ENCODE data around the gene ANKRD27. TPM values are rescaled to one million over a fixed set of nuclear protein-coding genes. Genes with fewer than 3 reads are reported as not detected.

ANKRD27 gene
- total RNA-seq, 1 donor from 2014 or later = 32.4 TPM

DNA sequence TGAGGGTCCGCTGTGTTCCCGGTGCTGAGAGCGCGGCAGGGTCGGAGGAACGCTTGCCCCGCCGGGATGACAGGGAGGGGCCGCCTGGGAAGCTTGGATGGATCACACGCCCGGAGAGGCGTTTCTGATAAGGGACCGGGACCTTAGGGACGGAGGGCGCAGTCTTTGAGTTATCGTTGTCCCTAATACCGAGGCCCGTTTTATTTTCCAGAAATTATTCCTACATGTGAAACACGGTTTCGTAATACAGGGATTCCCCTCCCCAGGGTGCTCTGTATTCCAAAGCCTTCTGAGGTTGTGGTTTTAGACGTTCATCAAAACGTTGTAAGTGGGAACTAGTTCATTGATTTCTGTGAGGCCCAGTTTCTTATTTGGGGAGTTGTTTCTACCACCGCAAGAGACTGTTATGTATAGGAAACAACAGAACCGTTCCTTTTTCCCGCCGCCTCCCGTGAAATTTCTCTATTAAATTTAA, 93.2 kb downstream of the ANKRD27 start:
- TF ChIP-seq POLR2AphosphoS5 (IDR thresholded peaks at IDR 0.05; ENCODE audit: insufficient read depth in 1 of 2, low read depth in 1 of 2) = no peak
- no peak for TF ChIP-seq POLR2A (IDR thresholded peaks at IDR 0.05)
- TF ChIP-seq, protein P1, sequence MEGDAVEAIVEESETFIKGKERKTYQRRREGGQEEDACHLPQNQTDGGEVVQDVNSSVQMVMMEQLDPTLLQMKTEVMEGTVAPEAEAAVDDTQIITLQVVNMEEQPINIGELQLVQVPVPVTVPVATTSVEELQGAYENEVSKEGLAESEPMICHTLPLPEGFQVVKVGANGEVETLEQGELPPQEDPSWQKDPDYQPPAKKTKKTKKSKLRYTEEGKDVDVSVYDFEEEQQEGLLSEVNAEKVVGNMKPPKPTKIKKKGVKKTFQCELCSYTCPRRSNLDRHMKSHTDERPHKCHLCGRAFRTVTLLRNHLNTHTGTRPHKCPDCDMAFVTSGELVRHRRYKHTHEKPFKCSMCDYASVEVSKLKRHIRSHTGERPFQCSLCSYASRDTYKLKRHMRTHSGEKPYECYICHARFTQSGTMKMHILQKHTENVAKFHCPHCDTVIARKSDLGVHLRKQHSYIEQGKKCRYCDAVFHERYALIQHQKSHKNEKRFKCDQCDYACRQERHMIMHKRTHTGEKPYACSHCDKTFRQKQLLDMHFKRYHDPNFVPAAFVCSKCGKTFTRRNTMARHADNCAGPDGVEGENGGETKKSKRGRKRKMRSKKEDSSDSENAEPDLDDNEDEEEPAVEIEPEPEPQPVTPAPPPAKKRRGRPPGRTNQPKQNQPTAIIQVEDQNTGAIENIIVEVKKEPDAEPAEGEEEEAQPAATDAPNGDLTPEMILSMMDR (IDR thresholded peaks at IDR 0.05) = no peak
- H3K27ac ChIP-seq = peak overlapping the region; percentile 75
- intact Hi-C loops (cut with DNase I) = no loop called here

DNA sequence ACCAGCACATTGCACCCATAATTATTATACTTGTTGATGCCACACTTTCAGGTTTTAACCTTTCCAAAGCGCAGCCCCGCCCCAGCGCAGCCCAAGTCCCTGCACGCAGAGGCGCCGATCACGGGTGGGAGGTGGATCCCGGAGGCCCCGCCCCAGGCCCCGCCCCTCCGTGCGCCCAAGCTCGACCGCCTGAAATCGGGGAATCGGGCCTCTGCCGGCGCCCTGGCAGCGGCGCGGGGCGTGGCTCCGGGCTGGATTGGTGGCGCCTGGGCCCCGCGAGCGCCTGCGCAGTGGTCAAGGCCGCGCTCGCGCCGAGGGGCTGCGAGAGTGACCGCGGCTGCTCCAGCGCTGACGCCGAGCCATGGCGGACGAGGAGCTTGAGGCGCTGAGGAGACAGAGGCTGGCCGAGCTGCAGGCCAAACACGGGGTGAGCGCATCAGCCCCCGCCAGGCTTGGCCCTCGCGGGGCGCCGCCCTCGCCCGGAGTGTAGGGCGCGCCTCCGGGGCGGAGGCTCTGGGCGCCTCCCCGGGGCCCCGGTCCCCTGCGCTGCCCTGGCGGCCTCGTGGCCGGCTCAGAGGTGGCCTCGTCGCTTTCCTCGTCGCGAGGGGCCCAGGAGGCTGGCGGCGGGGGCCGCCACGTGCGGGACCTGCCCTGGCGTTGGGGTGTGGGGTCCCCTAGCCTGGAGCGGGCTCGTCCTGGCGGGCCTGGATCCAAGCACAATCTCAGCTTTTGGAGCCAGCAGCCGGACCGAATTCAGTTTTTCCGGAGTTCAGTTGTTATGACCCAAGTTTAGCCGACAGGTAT, 93.9 kb downstream of the ANKRD27 start, which contains the start of gene PDCD5:
Gene PDCD5 (plus strand): TSS at position 290 of the 804 bp plus-strand sequence. CDS start 72 bp downstream, at position 362.
- Histone ChIP-seq H3K36me3 (peaks cover 0 to 19% of the 10 kb centered on the region in 2 donors), H3K27ac (peak within 1 kb of the TSS; percentile 75), H3K27me3 (no peaks in the 10 kb centered on the region), H3K4me1 (peaks cover 18% of the 10 kb centered on the region), H3K9me3 (no peaks in the 10 kb centered on the region), H3K4me3 (peak within 1 kb of the TSS; percentile 92 to 97)
- intact Hi-C loops (cut with DNase I) = no loop called here
- DNase-seq (ENCODE audit: extremely low spot score in 2 of 2) = peak in 1 of 2 donors; percentile 93
- peak in 1 of 2 donors; percentile 73 for TF ChIP-seq POLR2A (IDR thresholded peaks at IDR 0.05)
- peak; percentile 44 to 61 for TF ChIP-seq POLR2AphosphoS5 (IDR thresholded peaks at IDR 0.05; ENCODE audit: insufficient read depth in 1 of 2, low read depth in 1 of 2)
- TF ChIP-seq, protein P1 (IDR thresholded peaks at IDR 0.05) = no peak

More for the DNA sequence above, 93.2 kb downstream of the ANKRD27 start:
- peaks cover 0 to 25% of the 10 kb centered on the region in 2 donors for H3K36me3 ChIP-seq
- DNase-seq (ENCODE audit: extremely low spot score in 2 of 2) = no peak
- peak overlapping the region; percentile 92 to 97 for H3K4me3 ChIP-seq
- H3K4me1 ChIP-seq = peaks cover 18% of the 10 kb centered on the region
- no peaks in the 10 kb centered on the region for H3K9me3 ChIP-seq
- no peaks in the 10 kb centered on the region for H3K27me3 ChIP-seq

DNA sequence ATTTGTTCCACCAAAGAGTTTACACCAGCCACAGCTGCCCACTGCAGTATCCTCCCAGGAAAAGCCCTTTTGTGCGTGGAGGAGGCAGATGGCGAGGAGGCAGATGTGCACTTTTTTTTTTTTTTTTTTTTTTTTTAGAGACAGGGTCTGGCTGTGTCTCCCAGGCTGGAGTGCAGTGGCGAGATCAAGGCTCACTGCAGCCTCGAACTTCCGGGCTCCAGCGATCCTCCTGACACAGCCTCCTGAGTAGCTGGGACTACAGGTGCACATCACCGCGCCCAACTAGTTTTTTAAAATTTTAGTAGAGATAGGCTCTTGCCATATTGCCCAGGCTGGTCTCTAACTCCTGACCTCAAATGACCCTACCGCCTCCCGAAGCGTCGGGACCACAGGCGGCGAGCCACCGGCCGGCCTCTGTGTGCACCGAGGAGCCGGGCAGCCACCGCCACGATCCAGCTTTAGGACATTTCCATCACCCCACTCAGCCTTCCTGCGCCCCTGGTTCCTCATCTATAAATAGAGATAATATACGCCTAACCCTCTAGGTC, 94.6 kb downstream of the ANKRD27 start:
- intact Hi-C loops (cut with DNase I) = no loop called here

DNA sequence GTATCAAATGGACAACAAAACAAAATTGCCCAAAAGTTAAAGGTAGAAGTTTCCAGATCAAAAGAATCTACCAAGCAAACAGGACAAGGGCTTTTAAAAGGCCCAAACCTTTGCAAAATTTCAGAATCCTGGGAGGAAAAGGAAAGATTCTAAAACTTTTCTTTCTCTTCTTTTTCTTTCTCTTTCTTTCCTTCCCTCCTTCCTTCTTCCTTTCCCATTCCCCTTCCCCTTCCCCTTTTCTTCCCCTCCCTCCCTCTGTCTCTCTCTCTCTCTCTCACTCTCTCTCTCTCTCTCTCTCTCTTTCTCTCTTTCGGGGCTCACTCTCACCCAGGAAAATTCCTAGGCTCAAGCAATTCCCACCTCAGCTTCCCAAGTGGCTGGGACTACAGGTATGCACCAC, 98.2 kb downstream of the ANKRD27 start:
- Histone ChIP-seq H3K4me1 (peaks cover 8% of the 10 kb centered on the region), H3K27me3 (no peaks in the 10 kb centered on the region), H3K9me3 (no peaks in the 10 kb centered on the region), H3K36me3 (no peaks in the 10 kb centered on the region), H3K27ac (no peak overlapping the region), H3K4me3 (no peak overlapping the region)
- intact Hi-C loops (cut with DNase I) = no loop called here
- TF ChIP-seq, protein P1 (IDR thresholded peaks at IDR 0.05) = no peak
- TF ChIP-seq POLR2A (IDR thresholded peaks at IDR 0.05) (no peak), POLR2AphosphoS5 (IDR thresholded peaks at IDR 0.05; ENCODE audit: insufficient read depth in 1 of 2, low read depth in 1 of 2) (no peak)
- no peak for DNase-seq (ENCODE audit: extremely low spot score in 2 of 2)

More for the DNA sequence above, 94.6 kb downstream of the ANKRD27 start:
- Histone ChIP-seq H3K36me3 (peaks cover 0 to 14% of the 10 kb centered on the region in 2 donors), H3K27ac (peak overlapping the region; percentile 75), H3K27me3 (no peaks in the 10 kb centered on the region), H3K9me3 (no peaks in the 10 kb centered on the region), H3K4me1 (peaks cover 18% of the 10 kb centered on the region), H3K4me3 (peak overlapping the region; percentile 92 to 97)
- no peak for DNase-seq (ENCODE audit: extremely low spot score in 2 of 2)
- TF ChIP-seq POLR2AphosphoS5 (IDR thresholded peaks at IDR 0.05; ENCODE audit: insufficient read depth in 1 of 2, low read depth in 1 of 2) (no peak), POLR2A (IDR thresholded peaks at IDR 0.05) (no peak)
- TF ChIP-seq, protein P1 (IDR thresholded peaks at IDR 0.05) = no peak
